ENCODE measurements around the gene MYLK. TPM values are rescaled to one million over a fixed set of nuclear protein-coding genes. Genes with fewer than 3 reads are reported as not detected.
A peak's percentile ranks its signal among the peaks of the same experiment; 100 is the strongest.

Gene MYLK
- total and polyA plus RNA-seq, 10 of the 15 experiments (the other 5 are each of a cell fraction or from before 2014, with no cell fraction given) = 0.04 to 1.6 (median 0.42) TPM; not detected in 1

GRCh38 chr3:123642182-123642956, 241.8 kb downstream of the MYLK start (continued):
- TF ChIP-seq ATF3 (IDR thresholded peaks at IDR 0.05; ENCODE audit: borderline replicate concordance, extremely low read depth, low read depth, low read length) (peak; percentile 26; the same call in 1 of the 2 replicates), EP300 (IDR thresholded peaks at IDR 0.05; ENCODE audit: borderline replicate concordance in 1 of 2, control insufficient read depth in 1 of 2, low read depth in 2 of 2, low read length in 2 of 2) (no peak)

- no TSS peak for BruUV-seq (replicated peaks)
- ChIA-PET POLR2A (no interaction called here), RAD21 (ENCODE audit: unreplicated experiment) (interaction anchor here (1.1 to 1.3 kb wide), 3 partner anchors 18 to 70 kb away, joined by 3 read pairs; no protein-coding TSS in a partner anchor), CTCF (interaction anchor here (0.8 to 3.5 kb wide), 26 partner anchors 8 to 438 kb away, joined by 3 to 32 read pairs (median 6); partner anchors contain the start of gene HACD2), SMC1A (ENCODE audit: uncharacterized antibody, unreplicated experiment) (interaction anchor here (1.1 to 1.6 kb wide), 5 partner anchors 11 to 82 kb away, joined by 3 to 5 read pairs (median 3); no protein-coding TSS in a partner anchor)
- Histone ChIP-seq H3K27me3 (replicated peaks in 1 of 2; ENCODE audit: control insufficient read depth in 2 of 2, insufficient read depth in 2 of 2, low read length in 1 of 2) (no peaks in the 10 kb centered on the region), H3K4me2 (ENCODE audit: control insufficient read depth, insufficient read depth) (no peak overlapping the region), H3K27ac (ENCODE audit: control insufficient read depth, insufficient read depth) (no peak overlapping the region), H3K4me3 (no peak overlapping the region), H3K36me3 (ENCODE audit: control insufficient read depth in 2 of 2, insufficient read depth in 2 of 2, low read length in 1 of 2) (no peaks in the 10 kb centered on the region), H3K4me1 (ENCODE audit: control insufficient read depth, insufficient read depth, low read length) (no peaks in the 10 kb centered on the region), H3K9ac (ENCODE audit: control insufficient read depth, insufficient read depth, low read length) (no peak overlapping the region), H2AFZ (ENCODE audit: control insufficient read depth, low read depth, low read length) (no peak overlapping the region), H3K9me3 (replicated peaks; ENCODE audit: control insufficient read depth, insufficient read depth, low read length) (no peaks in the 10 kb centered on the region), H4K20me1 (ENCODE audit: control insufficient read depth, insufficient read depth) (no peaks in the 10 kb centered on the region; the same call in 1 of the 2 replicates), H3K79me2 (ENCODE audit: control insufficient read depth, insufficient read depth, low read length) (no peaks in the 10 kb centered on the region)
- intact Hi-C loops (cut with micrococcal nuclease; ENCODE audit: unreplicated experiment) (no loop called here), in situ Hi-C loops (cut with MboI) (loop anchor here (5.0 kb wide), 1 partner anchor 76 kb away; no protein-coding TSS in a partner anchor)
- WGBS (ENCODE audit: insufficient coverage, insufficient replicate concordance, low lambda C conversion rate, missing lambda C conversion rate) = 56% methylated on average over 2 of the region's 4 CpGs
- no peak for FAIRE-seq
- TF ChIP-seq NFIC (IDR thresholded peaks at IDR 0.05; ENCODE audit: low read depth, low read length) (no peak), CBFB (IDR thresholded peaks at IDR 0.05; ENCODE audit: low read depth) (no peak), TCF3 (IDR thresholded peaks at IDR 0.05; ENCODE audit: borderline replicate concordance, insufficient read depth, low read depth, low read length) (no peak), E4F1 (IDR thresholded peaks at IDR 0.05; ENCODE audit: borderline replicate concordance, partially characterized antibody) (no peak), RAD51 (IDR thresholded peaks at IDR 0.05) (no peak), ZBED1 (IDR thresholded peaks at IDR 0.05; ENCODE audit: borderline replicate concordance) (no peak), REST (IDR thresholded peaks at IDR 0.05; ENCODE audit: low read depth, low read length) (no peak), HCFC1 (IDR thresholded peaks at IDR 0.05; ENCODE audit: low read length) (no peak), MTA3 (IDR thresholded peaks at IDR 0.05; ENCODE audit: borderline replicate concordance, low read length) (no peak), CREB1 (IDR thresholded peaks at IDR 0.05; ENCODE audit: low read depth) (no peak)
- TF ChIP-seq, protein P1, sequence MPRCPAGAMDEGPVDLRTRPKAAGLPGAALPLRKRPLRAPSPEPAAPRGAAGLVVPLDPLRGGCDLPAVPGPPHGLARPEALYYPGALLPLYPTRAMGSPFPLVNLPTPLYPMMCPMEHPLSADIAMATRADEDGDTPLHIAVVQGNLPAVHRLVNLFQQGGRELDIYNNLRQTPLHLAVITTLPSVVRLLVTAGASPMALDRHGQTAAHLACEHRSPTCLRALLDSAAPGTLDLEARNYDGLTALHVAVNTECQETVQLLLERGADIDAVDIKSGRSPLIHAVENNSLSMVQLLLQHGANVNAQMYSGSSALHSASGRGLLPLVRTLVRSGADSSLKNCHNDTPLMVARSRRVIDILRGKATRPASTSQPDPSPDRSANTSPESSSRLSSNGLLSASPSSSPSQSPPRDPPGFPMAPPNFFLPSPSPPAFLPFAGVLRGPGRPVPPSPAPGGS (IDR thresholded peaks at IDR 0.05; ENCODE audit: borderline replicate concordance, insufficient read depth, low read depth, low read length, poor library complexity, severe bottlenecking) = no peak
- no peak for ATAC-seq
- DNase-seq (ENCODE audit: low read depth, low spot score) = no peak
Measured at GRCh38 chr3:123641505-123641904, 242.6 kb downstream of the MYLK start.
